RWPE1 (cell line): Measurements from ENCODE around the gene GRAMD2B.

ENCODE experiments used
- CTCF ChIA-PET: fragments of 350-600 bp; sonication (Branson Sonifier 250); formaldehyde crosslinking; extraction: SDS; loops from one replicate; lab custom pipeline; 2021; lab: Yijun Ruan, JAX
- POLR2A ChIA-PET: fragments of 400-600 bp; formaldehyde crosslinking; extraction: SDS; loops from one replicate; lab custom pipeline; 2020; ENCODE audit warnings: antibody characterized with exemption; ENCODE audit not compliant: low non-redundant PET; lab: Yijun Ruan, JAX
- DNase-seq: peaks from one replicate; pipeline ENCODE4 v3.0.0; 2012; ENCODE audit warnings: low spot score
- H3K27ac ChIP-seq: fragments of 450-650 bp; 2 replicates; pipeline ENCODE4 v1.5.1; 2017
- TF ChIP-seq, protein P1 (sequence below): fragments of 450-650 bp; conservative IDR thresholded peaks from 2 replicates; pipeline ENCODE4 v1.5.1; 2017; ENCODE audit warnings: low read depth, mild to moderate bottlenecking

Gene GRAMD2B

DNA sequence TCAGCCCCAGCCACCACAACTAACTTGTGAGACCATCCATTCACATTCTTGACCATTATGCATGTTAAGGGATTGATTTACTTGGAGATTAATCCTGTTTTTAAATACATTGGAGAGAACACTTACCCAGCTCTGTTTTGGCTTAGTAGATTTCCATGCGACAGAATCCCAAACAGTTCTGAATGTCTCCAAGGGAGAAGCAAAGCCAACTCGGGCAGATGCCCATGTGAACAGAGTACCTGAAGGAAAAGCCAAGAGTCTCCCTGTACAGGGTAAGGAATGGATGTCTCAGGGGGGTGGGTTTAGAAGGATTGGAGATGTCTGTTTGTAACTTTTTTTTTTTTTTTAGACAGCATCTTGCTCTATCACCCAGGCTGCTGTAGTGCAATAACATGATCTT is 61.0 kb downstream of the GRAMD2B start:
- H3K27ac ChIP-seq, result no peak overlapping the region
- no peak for DNase-seq
- CTCF ChIA-PET, result no interaction called here
- POLR2A ChIA-PET, result no interaction called here
- TF ChIP-seq, protein P1, sequence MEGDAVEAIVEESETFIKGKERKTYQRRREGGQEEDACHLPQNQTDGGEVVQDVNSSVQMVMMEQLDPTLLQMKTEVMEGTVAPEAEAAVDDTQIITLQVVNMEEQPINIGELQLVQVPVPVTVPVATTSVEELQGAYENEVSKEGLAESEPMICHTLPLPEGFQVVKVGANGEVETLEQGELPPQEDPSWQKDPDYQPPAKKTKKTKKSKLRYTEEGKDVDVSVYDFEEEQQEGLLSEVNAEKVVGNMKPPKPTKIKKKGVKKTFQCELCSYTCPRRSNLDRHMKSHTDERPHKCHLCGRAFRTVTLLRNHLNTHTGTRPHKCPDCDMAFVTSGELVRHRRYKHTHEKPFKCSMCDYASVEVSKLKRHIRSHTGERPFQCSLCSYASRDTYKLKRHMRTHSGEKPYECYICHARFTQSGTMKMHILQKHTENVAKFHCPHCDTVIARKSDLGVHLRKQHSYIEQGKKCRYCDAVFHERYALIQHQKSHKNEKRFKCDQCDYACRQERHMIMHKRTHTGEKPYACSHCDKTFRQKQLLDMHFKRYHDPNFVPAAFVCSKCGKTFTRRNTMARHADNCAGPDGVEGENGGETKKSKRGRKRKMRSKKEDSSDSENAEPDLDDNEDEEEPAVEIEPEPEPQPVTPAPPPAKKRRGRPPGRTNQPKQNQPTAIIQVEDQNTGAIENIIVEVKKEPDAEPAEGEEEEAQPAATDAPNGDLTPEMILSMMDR, result no peak

DNA sequence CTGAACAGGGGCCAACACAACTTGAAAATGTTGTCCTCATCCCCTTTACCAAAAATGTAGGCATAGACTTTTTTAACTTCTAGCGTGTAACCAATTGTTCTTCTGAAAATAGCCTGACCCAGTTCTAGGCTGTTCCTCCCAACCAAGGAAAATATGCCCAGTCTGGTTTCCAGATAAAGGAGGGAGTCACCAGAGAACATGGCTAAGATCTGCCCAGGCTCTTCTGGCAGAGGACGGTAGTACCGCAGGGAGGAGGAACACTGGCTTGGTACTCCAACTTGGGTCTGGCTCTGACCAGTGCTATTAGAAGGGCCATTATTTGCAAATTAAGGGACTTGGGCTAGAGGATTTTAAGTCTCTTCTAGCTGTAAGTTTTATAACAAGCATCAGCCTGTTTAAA is 63.1 kb downstream of the GRAMD2B start:
- CTCF ChIA-PET, result no interaction called here
- POLR2A ChIA-PET, result no interaction called here

DNA sequence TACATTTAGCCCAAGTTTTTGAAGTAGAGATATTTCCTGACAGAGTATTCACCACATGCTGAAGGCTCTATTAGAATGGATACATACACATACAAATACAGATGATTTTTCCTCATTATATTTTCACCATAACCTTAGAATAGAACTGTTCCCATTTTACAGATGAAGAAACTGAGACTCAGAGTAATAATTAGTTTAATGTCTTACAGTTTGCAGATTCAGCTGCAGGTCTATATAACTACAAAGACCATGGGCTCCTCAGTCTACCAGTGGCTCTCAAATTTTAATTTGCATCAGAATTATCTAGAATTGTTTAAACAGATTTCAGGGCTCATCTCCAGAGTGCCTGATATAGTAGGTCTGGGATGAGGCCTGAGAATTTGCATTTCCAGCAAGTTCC is 64.4 kb downstream of the GRAMD2B start:
- TF ChIP-seq, protein P1, result no peak
- H3K27ac ChIP-seq, result no peak overlapping the region
- ChIA-PET POLR2A (no interaction called here), CTCF (interaction anchor here (0.6 kb wide), 1 partner anchor 108 kb away, joined by 4 read pairs; the partner anchor contains the start of gene ALDH7A1)
- no peak for DNase-seq

More for the DNA sequence above, 63.1 kb downstream of the GRAMD2B start:
- TF ChIP-seq, protein P1, result no peak
- no peak overlapping the region for H3K27ac ChIP-seq
- no peak for DNase-seq

DNA sequence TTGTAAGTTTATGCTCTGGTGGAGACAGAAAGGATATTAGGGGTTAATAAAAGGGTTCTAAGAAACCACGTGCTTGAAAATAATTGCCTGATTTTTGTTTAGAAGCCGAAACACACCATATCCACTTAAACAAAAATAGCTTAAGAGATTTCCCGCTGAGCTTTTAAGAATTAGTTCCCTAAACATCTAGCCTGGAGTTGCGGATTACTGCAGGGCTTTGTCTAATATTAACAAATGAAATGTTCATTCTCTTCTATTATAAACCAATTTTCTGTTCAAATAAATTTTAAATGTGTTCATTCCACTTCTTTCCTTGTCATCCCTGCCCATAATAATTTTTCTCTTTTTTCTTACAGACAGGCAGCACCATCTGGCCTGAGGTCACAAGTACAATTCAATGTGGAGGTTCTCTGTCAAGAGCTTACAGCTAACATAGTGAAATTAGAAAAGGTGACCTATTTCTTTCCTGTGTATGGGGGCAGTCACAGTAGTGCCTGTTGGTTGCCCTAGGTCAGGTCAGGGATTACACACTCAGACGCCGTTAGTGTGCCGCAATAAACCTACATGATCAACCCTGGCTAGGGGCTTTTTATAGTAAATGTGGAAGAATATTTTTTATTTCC is 65.3 kb downstream of the GRAMD2B start:
- TF ChIP-seq, protein P1, result no peak
- H3K27ac ChIP-seq, result no peak overlapping the region
- POLR2A ChIA-PET, result no interaction called here
- CTCF ChIA-PET, result interaction anchor here (0.6 to 0.7 kb wide), 2 partner anchors 69 to 107 kb away, joined by 4 to 5 read pairs; partner anchors contain the start of gene ALDH7A1
- DNase-seq, result no peak

DNA sequence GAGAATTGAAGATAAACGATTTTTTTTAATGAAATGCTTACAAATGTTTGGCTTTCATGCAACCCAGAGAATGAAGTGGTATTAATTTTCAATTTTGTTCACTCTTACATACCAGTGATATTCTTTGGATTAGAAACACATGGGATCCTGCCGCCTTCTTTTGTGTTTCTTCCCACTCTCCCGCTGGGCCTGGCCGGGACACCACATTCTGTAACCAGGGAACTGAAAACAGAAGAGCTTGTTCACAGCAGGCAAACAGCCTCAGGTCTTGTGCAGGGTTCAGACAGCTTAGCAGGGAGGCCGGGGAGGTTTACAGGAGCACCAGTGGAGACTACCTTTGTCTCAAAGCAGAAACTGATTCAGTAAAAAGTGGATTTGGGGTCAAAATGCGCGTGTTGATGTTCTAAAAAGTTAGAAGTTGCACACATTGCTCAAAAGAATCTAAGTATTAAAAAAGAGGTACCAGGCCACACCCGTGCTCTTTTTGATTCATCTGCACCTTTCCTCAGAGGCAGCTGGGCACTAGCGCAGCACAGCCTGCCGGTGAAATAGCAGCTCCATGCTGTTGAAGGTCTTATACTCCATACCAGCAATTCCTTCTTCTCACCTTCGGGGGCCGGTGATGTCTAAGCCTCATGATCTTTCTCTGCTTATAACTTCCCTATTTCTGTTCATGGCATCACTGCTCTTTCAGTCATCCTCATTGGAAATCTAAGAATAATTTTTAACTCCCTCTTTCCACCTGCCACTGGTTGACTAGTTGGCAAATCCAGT is 67.1 kb downstream of the GRAMD2B start:
- H3K27ac ChIP-seq, result no peak overlapping the region
- TF ChIP-seq, protein P1, result no peak
- DNase-seq, result no peak
- CTCF ChIA-PET, result interaction anchor here (0.5 to 1.2 kb wide), 5 partner anchors 32 to 1001 kb away, joined by 3 to 7 read pairs (median 3); no protein-coding TSS in a partner anchor
- POLR2A ChIA-PET, result no interaction called here

DNA sequence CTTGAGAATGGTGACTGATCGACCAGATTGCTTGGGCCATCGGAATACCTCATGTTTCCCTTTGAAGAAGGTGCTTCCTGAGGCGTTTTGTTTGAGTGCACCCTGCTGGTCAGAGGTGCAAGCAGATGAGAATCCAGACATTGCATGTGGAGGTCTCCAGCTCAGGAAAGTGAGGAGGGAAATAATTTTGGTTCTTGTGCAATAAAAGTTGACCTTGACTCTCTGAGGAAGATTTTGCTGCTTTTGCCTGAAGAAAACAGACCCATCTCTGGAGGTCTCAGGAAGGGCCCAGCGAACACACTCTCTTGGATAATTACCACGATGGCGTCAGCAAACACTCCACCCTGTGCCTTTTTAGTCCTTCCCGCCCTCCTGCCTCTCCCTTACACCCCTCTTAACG is 69.7 kb downstream of the GRAMD2B start:
- DNase-seq, result no peak
- TF ChIP-seq, protein P1, result no peak
- POLR2A ChIA-PET, result no interaction called here
- CTCF ChIA-PET, result no interaction called here
- H3K27ac ChIP-seq, result no peak overlapping the region
